PFSK-1 (cell line): ENCODE data around the gene MED8.

ENCODE experiments used
- FOXP2 ChIP-seq: optimal IDR thresholded peaks from 2 replicates; pipeline ENCODE3; 2011; ENCODE audit warnings: borderline replicate concordance, control low read depth, inconsistent platforms; ENCODE audit not compliant: insufficient read depth; ENCODE audit errors: extremely low read length, extremely low read depth
- POLR2AphosphoS5 ChIP-seq: IDR thresholded peaks from 2 replicates; pipeline ENCODE4 v1.6.1; 2012; ENCODE audit warnings: low read depth, mild to moderate bottlenecking, control low read depth, low read length, moderate library complexity
- REST ChIP-seq, 2 experiments: IDR thresholded peaks; 2 replicates each; pipeline versions ENCODE4 v1.6.1 to v1.8.0; 2011 to 2012; ENCODE audit warnings: low read depth in 2 of 2, low read length in 2 of 2, control low read depth in 1 of 2, inconsistent platforms in 1 of 2, mild to moderate bottlenecking in 1 of 2, moderate library complexity in 1 of 2; ENCODE audit not compliant: insufficient read depth in 1 of 2
- SIN3A ChIP-seq: IDR thresholded peaks from 2 replicates; pipeline ENCODE4 v1.6.1; 2012; ENCODE audit warnings: mild to moderate bottlenecking, low read length, moderate library complexity, borderline replicate concordance; ENCODE audit not compliant: insufficient read depth
- TAF1 ChIP-seq: IDR thresholded peaks from 2 replicates; pipeline ENCODE4 v1.6.1; 2012; ENCODE audit warnings: low read length, control low read depth, borderline replicate concordance; ENCODE audit not compliant: insufficient read depth

MED8 gene

GRCh38 chr1:43419627-43420425, 30.2 kb upstream of the MED8 start:
- TF ChIP-seq SIN3A (no peak), FOXP2 (no peak), TAF1 (no peak), REST (IDR thresholded peaks at IDR 0.05; ENCODE audit: insufficient read depth in 1 of 2, low read depth in 2 of 2, low read length in 2 of 2) (no peak), POLR2AphosphoS5 (no peak)

- TF ChIP-seq TAF1: no peak
- no peak for TF ChIP-seq FOXP2
- TF ChIP-seq SIN3A: no peak
- no peak for TF ChIP-seq POLR2AphosphoS5
- no peak for TF ChIP-seq REST (IDR thresholded peaks at IDR 0.05; ENCODE audit: insufficient read depth in 1 of 2, low read depth in 2 of 2, low read length in 2 of 2)
Measured at GRCh38 chr1:43418858-43419257, 29.3 kb upstream of the MED8 start.

- TF ChIP-seq POLR2AphosphoS5 (no peak), FOXP2 (no peak), SIN3A (no peak), REST (IDR thresholded peaks at IDR 0.05; ENCODE audit: insufficient read depth in 1 of 2, low read depth in 2 of 2, low read length in 2 of 2) (no peak), TAF1 (no peak)
Measured at GRCh38 chr1:43415901-43416300, 26.3 kb upstream of the MED8 start.

- TF ChIP-seq POLR2AphosphoS5 (no peak), TAF1 (no peak), SIN3A (no peak), FOXP2 (no peak), REST (IDR thresholded peaks at IDR 0.05; ENCODE audit: insufficient read depth in 1 of 2, low read depth in 2 of 2, low read length in 2 of 2) (no peak)
Measured at GRCh38 chr1:43414634-43415223, 25.1 kb upstream of the MED8 start.

GRCh38 chr1:43410571-43410970, 21.0 kb upstream of the MED8 start:
- TF ChIP-seq POLR2AphosphoS5 (no peak), FOXP2 (no peak), TAF1 (no peak), REST (IDR thresholded peaks at IDR 0.05; ENCODE audit: insufficient read depth in 1 of 2, low read depth in 2 of 2, low read length in 2 of 2) (no peak), SIN3A (no peak)
